Peyer's patch (tissue), 4 donors: ENCODE data around the gene RPS25.

Experiments used
- CTCF ChIP-seq, 6 experiments: fragments of 450-650 bp in 4 of 6; fragments of 200-600 bp in 2 of 6; sonication (generic) in 1 of 6; IDR thresholded peaks; one replicate each; pipeline ENCODE4 v1.5.1; 2017 to 2019; ENCODE audit warnings: antibody characterized with exemption in 6 of 6, mild to moderate bottlenecking in 3 of 6, moderate library complexity in 1 of 6
- POLR2A ChIP-seq, 2 donors: fragments of 450-650 bp; IDR thresholded peaks; one replicate each; pipeline ENCODE4 v1.5.1; 2017; ENCODE audit warnings: antibody characterized with exemption in 2 of 2, mild to moderate bottlenecking in 2 of 2, moderate library complexity in 2 of 2

- TF ChIP-seq CTCF (IDR thresholded peaks at IDR 0.05): no peak
- no peak for TF ChIP-seq POLR2A (IDR thresholded peaks at IDR 0.05)
Observed at GRCh38 chr11:119016216-119017009, 1.7 kb downstream of the RPS25 start.
